Muscle of arm (tissue), 12 donors: ENCODE measurements around the gene CACNG3. TPM values are rescaled to one million over a fixed set of nuclear protein-coding genes. Genes with fewer than 3 reads are reported as not detected.

Source experiments
- DNase-seq: peaks from one replicate; pipeline ENCODE4 v3.0.0-alpha.2; 2013
- polyA plus RNA-seq, 12 donors: library from polyadenylated mRNA; unstranded; fragments of 120-200 nt; gene quantifications; one replicate each; pipeline ENCODE4 v1.2.1, GENCODE V29; 2013; ENCODE audit not compliant: insufficient read length in 12 of 12

The CACNG3 gene
- polyA plus RNA-seq, 12 donors: not detected

DNA sequence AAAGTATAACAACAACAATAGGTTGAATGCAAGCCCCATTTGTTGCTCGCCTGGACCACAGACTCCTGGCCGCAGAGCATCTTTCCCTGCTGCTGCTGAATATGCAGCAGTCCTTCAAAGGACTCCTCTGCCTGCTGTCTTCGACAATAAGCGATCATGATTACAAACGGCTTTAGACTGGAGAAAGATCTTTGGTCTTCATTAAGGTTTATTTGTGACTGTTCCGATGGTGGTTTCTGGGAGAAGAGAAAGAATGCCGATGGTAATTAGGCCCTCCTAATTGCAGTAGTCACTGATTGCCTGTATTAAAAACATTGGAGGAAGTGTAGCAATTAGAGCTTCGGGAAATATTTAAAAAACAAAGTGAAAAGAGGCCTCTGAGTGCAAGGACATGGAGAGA lies 138.2 kb downstream of the CACNG3 start:
- DNase-seq: no peak

DNA sequence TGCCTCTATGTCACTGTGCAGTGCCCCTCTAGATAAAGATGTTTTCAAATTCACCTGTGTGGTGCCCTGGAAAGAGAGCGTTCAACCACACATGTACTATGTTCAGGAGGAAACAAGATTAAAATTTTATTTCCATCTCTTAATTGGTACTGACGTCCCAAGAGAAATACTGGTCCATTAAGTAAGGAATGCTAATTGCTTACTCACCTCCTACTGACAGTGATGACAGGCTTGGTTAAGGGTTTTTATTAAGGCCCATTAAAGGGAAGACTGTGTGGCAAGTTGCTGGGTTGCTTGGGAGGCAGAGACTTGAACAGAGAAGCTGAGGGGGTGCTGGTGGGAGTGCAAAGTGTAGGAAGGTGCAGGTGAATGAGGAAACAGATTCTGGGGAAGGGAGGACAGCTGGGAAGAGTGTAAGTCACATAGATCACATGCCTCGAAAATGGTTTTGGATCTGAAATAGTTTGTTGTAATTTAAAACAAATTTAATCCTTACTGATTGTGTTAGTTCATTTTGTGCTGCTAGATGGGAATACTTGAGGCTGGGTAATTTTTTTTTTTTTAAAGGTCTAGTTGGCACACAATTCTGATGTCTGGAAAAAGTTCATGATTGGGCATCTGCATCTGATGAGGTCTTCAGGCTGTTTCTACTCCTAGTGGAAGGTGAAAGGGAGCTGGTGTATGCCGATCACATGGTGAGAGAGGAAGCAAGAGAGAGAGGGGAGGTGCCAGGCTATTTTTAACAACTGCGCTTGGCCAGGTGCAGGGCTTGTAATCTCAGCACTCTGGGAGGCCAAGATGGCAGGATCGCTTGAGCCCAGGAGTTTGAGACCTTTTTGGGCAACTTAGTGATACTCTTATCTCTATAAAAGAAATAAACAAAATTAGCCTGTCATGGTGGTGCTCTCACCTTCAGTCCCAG lies 140.5 kb downstream of the CACNG3 start:
- DNase-seq: no peak

DNA sequence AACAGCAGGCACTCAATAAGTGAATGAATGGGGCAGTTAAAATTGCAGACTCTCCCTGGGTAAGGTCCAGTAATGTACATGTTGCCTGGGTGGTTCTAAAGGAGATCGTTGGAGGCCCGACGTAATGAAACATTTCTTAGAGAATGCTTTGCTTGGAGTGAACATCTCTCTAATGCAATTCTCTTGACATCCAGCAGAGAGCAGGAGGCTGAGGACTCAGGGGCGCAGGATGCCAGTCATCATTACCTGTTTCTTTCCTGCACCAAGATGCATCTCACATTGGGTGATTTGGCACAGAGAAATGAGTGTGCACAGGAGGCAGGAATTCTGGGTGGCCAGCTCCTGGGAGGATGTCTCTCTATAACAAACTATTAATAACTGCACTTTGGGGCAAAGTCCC lies 152.9 kb downstream of the CACNG3 start:
- no peak for DNase-seq
